ENCODE results near the gene COL13A1.

COL13A1 gene

DNA sequence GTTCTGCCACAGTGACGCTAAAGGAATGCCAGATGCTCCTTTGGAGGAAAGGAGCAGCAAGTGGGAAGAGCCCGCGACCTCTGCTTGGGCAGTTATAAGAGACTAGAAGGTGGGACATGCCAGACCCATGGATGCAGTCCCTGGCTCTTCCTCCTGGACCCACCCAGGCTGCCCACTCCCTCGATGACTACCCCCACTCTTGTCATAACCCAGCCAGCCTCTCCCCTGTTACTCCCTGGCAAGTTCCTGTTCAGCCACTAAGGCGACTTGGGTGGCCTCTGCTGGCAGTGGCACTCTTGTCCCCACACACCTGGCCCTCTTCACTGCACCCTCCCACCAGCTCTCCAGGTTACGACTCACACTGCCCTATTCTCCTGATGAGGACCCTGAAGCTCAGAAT lies 33.5 kb downstream of the COL13A1 start:
- Histone ChIP-seq H2AFZ (ENCODE audit: low read length) (no peak overlapping the region), H3K9me2 (ENCODE audit: low read depth, low read length) (no peaks in the 10 kb centered on the region), H3K4me2 (ENCODE audit: low read length) (no peak overlapping the region), H3F3A (ENCODE audit: insufficient read depth, low read length) (no peaks in the 10 kb centered on the region), H3K27me3 (ENCODE audit: insufficient read depth, low read length) (no peaks in the 10 kb centered on the region), H4K20me1 (ENCODE audit: insufficient read depth, low read length) (no peaks in the 10 kb centered on the region), H3K27ac (ENCODE audit: low read depth, low read length, poor library complexity, severe bottlenecking) (no peak overlapping the region), H3K9me3 (ENCODE audit: low read length) (no peaks in the 10 kb centered on the region), H3K36me3 (ENCODE audit: insufficient read depth, low read length) (no peaks in the 10 kb centered on the region), H3K4me1 (ENCODE audit: insufficient read depth, low read length, severe bottlenecking) (no peaks in the 10 kb centered on the region), H3K4me3 (ENCODE audit: low read depth, low read length, poor library complexity, severe bottlenecking) (no peak overlapping the region), H3K79me2 (ENCODE audit: insufficient read depth, low read length) (no peaks in the 10 kb centered on the region), H3K9ac (ENCODE audit: low read length) (no peak overlapping the region)
- TF ChIP-seq, protein P1, sequence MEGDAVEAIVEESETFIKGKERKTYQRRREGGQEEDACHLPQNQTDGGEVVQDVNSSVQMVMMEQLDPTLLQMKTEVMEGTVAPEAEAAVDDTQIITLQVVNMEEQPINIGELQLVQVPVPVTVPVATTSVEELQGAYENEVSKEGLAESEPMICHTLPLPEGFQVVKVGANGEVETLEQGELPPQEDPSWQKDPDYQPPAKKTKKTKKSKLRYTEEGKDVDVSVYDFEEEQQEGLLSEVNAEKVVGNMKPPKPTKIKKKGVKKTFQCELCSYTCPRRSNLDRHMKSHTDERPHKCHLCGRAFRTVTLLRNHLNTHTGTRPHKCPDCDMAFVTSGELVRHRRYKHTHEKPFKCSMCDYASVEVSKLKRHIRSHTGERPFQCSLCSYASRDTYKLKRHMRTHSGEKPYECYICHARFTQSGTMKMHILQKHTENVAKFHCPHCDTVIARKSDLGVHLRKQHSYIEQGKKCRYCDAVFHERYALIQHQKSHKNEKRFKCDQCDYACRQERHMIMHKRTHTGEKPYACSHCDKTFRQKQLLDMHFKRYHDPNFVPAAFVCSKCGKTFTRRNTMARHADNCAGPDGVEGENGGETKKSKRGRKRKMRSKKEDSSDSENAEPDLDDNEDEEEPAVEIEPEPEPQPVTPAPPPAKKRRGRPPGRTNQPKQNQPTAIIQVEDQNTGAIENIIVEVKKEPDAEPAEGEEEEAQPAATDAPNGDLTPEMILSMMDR (IDR thresholded peaks at IDR 0.05; ENCODE audit: low read length): no peak
- TF ChIP-seq EZH2 (IDR thresholded peaks at IDR 0.05; ENCODE audit: borderline replicate concordance, low read length): no peak

DNA sequence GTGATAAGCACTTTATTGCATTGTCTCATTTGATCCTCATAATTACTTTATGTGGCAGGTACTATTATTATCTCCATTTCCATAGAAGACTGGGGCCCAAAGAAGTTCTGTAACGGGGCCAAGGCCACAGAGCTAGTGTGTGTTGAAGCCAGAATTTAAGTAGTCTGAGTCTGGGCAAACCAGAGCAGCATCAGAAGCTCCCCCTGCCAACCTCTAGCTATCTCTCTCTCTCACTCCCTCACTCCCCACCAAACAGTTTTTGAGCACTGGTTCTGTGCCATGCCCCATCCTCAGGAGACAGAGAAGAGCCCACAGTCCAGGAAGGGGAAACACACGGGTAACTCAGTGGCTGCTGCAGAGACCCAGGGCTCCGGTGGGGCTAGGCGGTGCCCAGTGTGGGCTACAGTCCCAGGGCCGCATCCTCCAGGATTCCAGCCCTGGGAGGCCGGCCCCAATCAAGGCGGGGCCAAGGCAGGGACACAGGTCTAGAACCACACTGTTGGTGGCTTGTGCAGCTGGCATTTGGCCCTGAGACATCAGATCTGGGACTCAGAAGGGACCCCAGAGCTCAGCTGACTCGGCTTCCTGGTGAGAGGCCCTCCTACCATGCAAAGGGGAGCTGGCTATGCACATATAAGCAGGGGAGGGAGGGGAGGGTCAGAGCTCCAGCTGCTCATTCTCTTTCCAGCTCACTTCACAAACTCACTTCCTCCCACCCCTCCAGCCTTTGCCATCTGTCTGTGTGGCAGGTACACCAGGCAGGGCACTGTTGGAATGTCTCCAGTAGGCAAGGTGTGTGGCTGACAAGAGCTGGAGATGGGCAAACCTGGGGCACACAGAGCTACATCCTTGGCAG lies 34.4 kb downstream of the COL13A1 start:
- TF ChIP-seq EZH2 (IDR thresholded peaks at IDR 0.05; ENCODE audit: borderline replicate concordance, low read length): no peak
- TF ChIP-seq, protein P1 (IDR thresholded peaks at IDR 0.05; ENCODE audit: low read length): no peak
- Histone ChIP-seq H3K4me3 (ENCODE audit: low read depth, low read length, poor library complexity, severe bottlenecking) (no peak overlapping the region), H3K9me2 (ENCODE audit: low read depth, low read length) (no peaks in the 10 kb centered on the region), H4K20me1 (ENCODE audit: insufficient read depth, low read length) (no peaks in the 10 kb centered on the region), H3K27ac (ENCODE audit: low read depth, low read length, poor library complexity, severe bottlenecking) (no peak overlapping the region), H3K9me3 (ENCODE audit: low read length) (no peaks in the 10 kb centered on the region), H2AFZ (ENCODE audit: low read length) (no peak overlapping the region), H3K9ac (ENCODE audit: low read length) (no peak overlapping the region), H3F3A (ENCODE audit: insufficient read depth, low read length) (no peaks in the 10 kb centered on the region), H3K27me3 (ENCODE audit: insufficient read depth, low read length) (no peaks in the 10 kb centered on the region), H3K4me1 (ENCODE audit: insufficient read depth, low read length, severe bottlenecking) (no peaks in the 10 kb centered on the region), H3K4me2 (ENCODE audit: low read length) (no peak overlapping the region), H3K36me3 (ENCODE audit: insufficient read depth, low read length) (no peaks in the 10 kb centered on the region), H3K79me2 (ENCODE audit: insufficient read depth, low read length) (no peaks in the 10 kb centered on the region)

DNA sequence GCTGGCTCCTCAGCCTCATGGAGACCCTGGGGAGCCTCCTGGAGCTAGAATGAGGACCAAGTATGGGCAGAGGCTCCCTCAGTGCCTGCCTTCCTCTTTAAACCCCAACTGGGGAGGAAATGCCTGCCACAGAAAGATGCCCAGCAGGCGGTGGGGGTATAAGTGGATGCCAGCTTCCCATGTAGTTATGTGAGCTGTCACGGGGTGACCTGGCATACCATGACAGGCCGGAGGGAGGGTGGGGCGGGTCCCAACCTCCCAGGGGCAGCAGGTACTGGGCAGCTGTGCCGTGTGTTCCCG lies 35.0 kb downstream of the COL13A1 start:
- no peaks in the 10 kb centered on the region for H3K36me3 ChIP-seq (ENCODE audit: insufficient read depth, low read length)
- no peak overlapping the region for H3K4me2 ChIP-seq (ENCODE audit: low read length)
- no peaks in the 10 kb centered on the region for H3F3A ChIP-seq (ENCODE audit: insufficient read depth, low read length)
- H3K9me3 ChIP-seq (ENCODE audit: low read length): no peaks in the 10 kb centered on the region
- no peaks in the 10 kb centered on the region for H4K20me1 ChIP-seq (ENCODE audit: insufficient read depth, low read length)
- H3K9ac ChIP-seq (ENCODE audit: low read length): no peak overlapping the region
- H3K27ac ChIP-seq (ENCODE audit: low read depth, low read length, poor library complexity, severe bottlenecking): no peak overlapping the region
- H3K9me2 ChIP-seq (ENCODE audit: low read depth, low read length): no peaks in the 10 kb centered on the region
- H3K27me3 ChIP-seq (ENCODE audit: insufficient read depth, low read length): no peaks in the 10 kb centered on the region
- H2AFZ ChIP-seq (ENCODE audit: low read length): no peak overlapping the region
- no peaks in the 10 kb centered on the region for H3K4me1 ChIP-seq (ENCODE audit: insufficient read depth, low read length, severe bottlenecking)
- no peak for TF ChIP-seq EZH2 (IDR thresholded peaks at IDR 0.05; ENCODE audit: borderline replicate concordance, low read length)
- TF ChIP-seq, protein P1 (IDR thresholded peaks at IDR 0.05; ENCODE audit: low read length): no peak
- H3K79me2 ChIP-seq (ENCODE audit: insufficient read depth, low read length): no peaks in the 10 kb centered on the region
- no peak overlapping the region for H3K4me3 ChIP-seq (ENCODE audit: low read depth, low read length, poor library complexity, severe bottlenecking)
